Heart left ventricle (tissue), 16 donors: ENCODE results near the gene TMEFF2. TPM values are rescaled to one million over a fixed set of nuclear protein-coding genes. Genes with fewer than 3 reads are reported as not detected.

Experiments
- ATAC-seq, 4 donors: fragments of 200-7000 bp; cut with Tn5 transposase; one replicate each; pipeline ENCODE4 v1.9.1; 2020 to 2022; ENCODE audit warnings: moderate library complexity in 4 of 4, mild to moderate bottlenecking in 3 of 4, moderate number of reproducible peaks in 1 of 4
- DNase-seq, 5 donors: peaks; one replicate each; pipeline ENCODE4 v3.0.0-alpha.2; 2020
- H3K27ac ChIP-seq, 12 donors: fragments of 200-600 bp; sonication (generic) in 4 of 12; one replicate each; pipeline versions ENCODE4 v1.5.0 to v1.8.0; 2016 to 2022; ENCODE audit warnings: mild to moderate bottlenecking in 2 of 12
- H3K27me3 ChIP-seq, 9 donors: fragments of 200-600 bp; sonication (generic) in 2 of 9; one replicate each; pipeline versions ENCODE4 v1.5.1 to v1.8.0; 2016 to 2022; ENCODE audit warnings: mild to moderate bottlenecking in 3 of 9
- H3K36me3 ChIP-seq, 9 donors: fragments of 200-600 bp; sonication (generic) in 2 of 9; one replicate each; pipeline versions ENCODE4 v1.5.0 to v1.8.0; 2018 to 2022; ENCODE audit warnings: mild to moderate bottlenecking in 2 of 9
- H3K4me1 ChIP-seq, 12 donors: fragments of 200-600 bp; sonication (generic) in 4 of 12; one replicate each; pipeline versions ENCODE4 v1.5.0 to v1.8.0; 2016 to 2022; ENCODE audit warnings: mild to moderate bottlenecking in 3 of 12
- H3K4me3 ChIP-seq, 12 donors: fragments of 200-600 bp; sonication (generic) in 4 of 12; one replicate each; pipeline versions ENCODE4 v1.5.0 to v1.8.0; 2017 to 2022; ENCODE audit warnings: mild to moderate bottlenecking in 9 of 12, moderate library complexity in 4 of 12
- H3K9me3 ChIP-seq, 12 donors: fragments of 200-600 bp; sonication (generic) in 4 of 12; one replicate each; pipeline versions ENCODE4 v1.5.0 to v1.8.0; 2016 to 2022; ENCODE audit warnings: mild to moderate bottlenecking in 1 of 12
- POLR2A ChIP-seq, 2 donors: fragments of 450-650 bp; IDR thresholded peaks; one replicate each; pipeline ENCODE4 v1.6.1; 2017; ENCODE audit warnings: antibody characterized with exemption in 2 of 2, mild to moderate bottlenecking in 2 of 2, moderate library complexity in 2 of 2
- WGBS, 4 donors: extraction: QIAGEN DNeasy Blood & Tissue Kit in 2 of 4; methylation state at CpG; one replicate each; pipeline versions ENCODE4 v1.1.5 to v1.1.7; 2013 to 2018; 5-methylcytosine and 5-hydroxymethylcytosine counted together
- intact Hi-C, 10 donors: fragments of 100-400 bp; cut with DNase I; formaldehyde crosslinking; loops; one replicate each; pipeline versions ENCODE4 v1.11.1 to v1.14.2; 2022
- polyA plus RNA-seq, 2 donors: library from polyadenylated mRNA; stranded (reverse); fragments of 200-250 nt; gene quantifications; one replicate each; pipeline ENCODE4 v1.2.3, GENCODE V29; 2013
- total RNA-seq, 9 donors: library from RNA; depleted of rRNA in 2 of 9; stranded (reverse); fragments of >200 nt in 2 of 9; fragmentation: NEBNext Ultra II Directional in 3 of 9; extraction: Animal tissue kit (Norgen Biotek cat#: 25700) in 3 of 9; gene quantifications; one replicate each; pipeline versions ENCODE4 v1.1.0 to v1.2.4, GENCODE V29; 2016 to 2023
- TF ChIP-seq, protein P1 (sequence below), 12 donors: fragments of 200-600 bp; sonication (generic) in 4 of 12; IDR thresholded peaks; one replicate each; pipeline versions ENCODE4 v1.5.0 to v1.8.0; 2018 to 2022; ENCODE audit warnings: antibody characterized with exemption in 12 of 12, mild to moderate bottlenecking in 5 of 12
- donor health status: ischemic (EF 13 %, LVEDD 7.1; RV severe dilation, severe dysfunction).
- donor health status: healthy with polysubstance abuse.
- donor health status: DM: no; HTN: yes; CAD: no.
- donor health status: DM: no; HTN: no; CAD: no.
- donor health status: ischemic (EF 25% LVEDD 6.9; RV normal size, moderate dysfunction).
- donor health status: ischemic (EF 25% LVEDD 5.7; RV mildly dilated, moderate dysfunction).
- donor health status: healthy.
- donor health status: DM: yes; HTN: yes; CAD: no.
- donor health status: ischemic (EF 35%, LVEDD 5.7; RV mildly dilated, moderate dysfunction).
- donor health status: nonischemic (EF 11% LVEDD 7.7; RV severe dilation, severe dysfunction).
- donor health status: DM: yes; HTN: yes; CAD: no.
- donor health status: PGD.
- donor health status: ischemic (EF 29% LVEDD 5.4; RV normal size, mild dysfunction).
- donor health status: nonischemic (EF 23%, LVEDD 6.1; RV moderate dilation, normal function).

Gene TMEFF2
- total and polyA plus RNA-seq, 11 donors, result 0.08 to 0.44 (median 0.23) TPM; not detected in 7

DNA sequence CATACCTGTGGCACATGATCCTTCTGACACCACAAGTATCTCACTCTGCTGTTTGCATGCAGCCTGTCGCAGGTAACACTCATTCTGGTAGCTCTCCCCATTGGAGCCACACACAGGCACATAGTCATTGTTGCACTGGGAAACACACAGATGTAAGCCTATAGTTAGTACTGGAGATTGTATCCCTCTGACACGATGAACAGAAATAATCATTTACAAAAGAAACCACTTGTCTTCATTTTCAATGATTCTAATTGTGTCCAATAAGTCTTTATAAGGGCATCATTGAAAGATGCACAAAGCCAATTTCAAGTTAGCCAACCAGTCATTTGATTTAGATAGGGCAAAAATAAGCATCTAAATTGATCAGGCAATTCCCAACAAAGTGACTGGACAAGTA, 10.4 kb downstream of the TMEFF2 start:
- Histone ChIP-seq H3K4me3 (no peak overlapping the region), H3K4me1 (no peaks in the 10 kb centered on the region), H3K9me3 (no peaks in the 10 kb centered on the region), H3K27ac (no peak overlapping the region), H3K27me3 (peaks cover 0 to 22% (median 3%) of the 10 kb centered on the region in 9 donors), H3K36me3 (no peaks in the 10 kb centered on the region)
- ATAC-seq (no peak), DNase-seq (no peak)
- TF ChIP-seq, protein P1, sequence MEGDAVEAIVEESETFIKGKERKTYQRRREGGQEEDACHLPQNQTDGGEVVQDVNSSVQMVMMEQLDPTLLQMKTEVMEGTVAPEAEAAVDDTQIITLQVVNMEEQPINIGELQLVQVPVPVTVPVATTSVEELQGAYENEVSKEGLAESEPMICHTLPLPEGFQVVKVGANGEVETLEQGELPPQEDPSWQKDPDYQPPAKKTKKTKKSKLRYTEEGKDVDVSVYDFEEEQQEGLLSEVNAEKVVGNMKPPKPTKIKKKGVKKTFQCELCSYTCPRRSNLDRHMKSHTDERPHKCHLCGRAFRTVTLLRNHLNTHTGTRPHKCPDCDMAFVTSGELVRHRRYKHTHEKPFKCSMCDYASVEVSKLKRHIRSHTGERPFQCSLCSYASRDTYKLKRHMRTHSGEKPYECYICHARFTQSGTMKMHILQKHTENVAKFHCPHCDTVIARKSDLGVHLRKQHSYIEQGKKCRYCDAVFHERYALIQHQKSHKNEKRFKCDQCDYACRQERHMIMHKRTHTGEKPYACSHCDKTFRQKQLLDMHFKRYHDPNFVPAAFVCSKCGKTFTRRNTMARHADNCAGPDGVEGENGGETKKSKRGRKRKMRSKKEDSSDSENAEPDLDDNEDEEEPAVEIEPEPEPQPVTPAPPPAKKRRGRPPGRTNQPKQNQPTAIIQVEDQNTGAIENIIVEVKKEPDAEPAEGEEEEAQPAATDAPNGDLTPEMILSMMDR (IDR thresholded peaks at IDR 0.05), result no peak
- TF ChIP-seq POLR2A (IDR thresholded peaks at IDR 0.05), result no peak
- WGBS, 4 donors, result 89 to 96% (median 91%) methylated on average over 2 of the region's 2 CpGs
- intact Hi-C loops, result no loop called here

DNA sequence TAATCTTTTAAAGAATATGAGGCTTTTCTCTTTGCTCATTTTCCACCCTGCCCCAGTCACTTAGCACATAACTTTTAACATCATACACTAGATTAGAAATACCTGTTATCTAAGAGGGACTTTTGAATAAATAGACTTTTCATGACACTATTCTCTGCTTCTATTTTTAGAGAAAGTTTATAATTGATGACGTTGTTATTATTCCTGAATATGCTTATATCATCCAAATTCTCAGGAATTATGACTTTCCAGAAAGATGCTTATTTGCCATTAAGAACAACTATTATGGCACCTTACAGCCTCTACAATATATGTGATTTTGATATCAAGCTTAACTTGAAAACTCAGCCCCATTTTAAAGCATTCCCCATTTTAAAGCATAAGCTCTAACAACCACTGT, 11.4 kb downstream of the TMEFF2 start:
- no peak for TF ChIP-seq POLR2A (IDR thresholded peaks at IDR 0.05)
- TF ChIP-seq, protein P1 (IDR thresholded peaks at IDR 0.05), result no peak
- H3K4me1 ChIP-seq, result no peaks in the 10 kb centered on the region
- no peak overlapping the region for H3K4me3 ChIP-seq
- H3K27me3 ChIP-seq, result peaks cover 0 to 20% (median 3%) of the 10 kb centered on the region in 9 donors
- H3K9me3 ChIP-seq, result no peaks in the 10 kb centered on the region
- no peak overlapping the region for H3K27ac ChIP-seq
- no peak for ATAC-seq
- intact Hi-C loops, result no loop called here
- no peak for DNase-seq
- no peaks in the 10 kb centered on the region for H3K36me3 ChIP-seq
- WGBS, 4 donors, result 75 to 83% (median 79%) methylated on average over 1 of the region's 1 CpG

DNA sequence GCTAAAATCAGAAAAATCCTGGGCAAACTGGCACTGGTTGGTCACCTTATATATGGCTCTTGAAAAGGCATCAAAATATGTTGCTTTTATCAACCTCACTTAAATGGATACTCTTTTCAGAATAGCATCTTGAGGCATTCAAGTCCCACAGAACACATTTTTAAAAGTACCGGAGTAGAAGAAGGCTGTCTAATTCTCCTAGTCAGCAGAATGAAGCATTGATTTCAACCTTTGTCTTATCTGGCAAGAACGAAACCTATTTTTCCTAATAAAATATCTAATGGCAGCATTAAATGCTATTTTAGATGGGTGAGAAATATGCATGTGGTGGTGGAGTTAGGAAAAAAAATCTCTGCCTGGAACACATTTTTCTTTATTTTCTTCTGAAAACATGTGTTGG, 27.8 kb downstream of the TMEFF2 start:
- no peaks in the 10 kb centered on the region for H3K9me3 ChIP-seq
- DNase-seq, result no peak
- intact Hi-C loops, result loop anchor here in 3 of 10 donors (10.0 kb wide), 1 partner anchor 612 kb away; no protein-coding TSS in a partner anchor
- H3K27me3 ChIP-seq, result peaks cover 0 to 4% (median 0%) of the 10 kb centered on the region in 9 donors
- 50 to 99% (median 63%) methylated on average over 2 of the region's 2 CpGs for WGBS, 4 donors
- no peak for ATAC-seq
- no peak overlapping the region for H3K27ac ChIP-seq
- H3K4me3 ChIP-seq, result no peak overlapping the region
- no peaks in the 10 kb centered on the region for H3K36me3 ChIP-seq
- peaks cover 0 to 4% (median 0%) of the 10 kb centered on the region in 12 donors for H3K4me1 ChIP-seq
- TF ChIP-seq, protein P1 (IDR thresholded peaks at IDR 0.05), result no peak
- no peak for TF ChIP-seq POLR2A (IDR thresholded peaks at IDR 0.05)

DNA sequence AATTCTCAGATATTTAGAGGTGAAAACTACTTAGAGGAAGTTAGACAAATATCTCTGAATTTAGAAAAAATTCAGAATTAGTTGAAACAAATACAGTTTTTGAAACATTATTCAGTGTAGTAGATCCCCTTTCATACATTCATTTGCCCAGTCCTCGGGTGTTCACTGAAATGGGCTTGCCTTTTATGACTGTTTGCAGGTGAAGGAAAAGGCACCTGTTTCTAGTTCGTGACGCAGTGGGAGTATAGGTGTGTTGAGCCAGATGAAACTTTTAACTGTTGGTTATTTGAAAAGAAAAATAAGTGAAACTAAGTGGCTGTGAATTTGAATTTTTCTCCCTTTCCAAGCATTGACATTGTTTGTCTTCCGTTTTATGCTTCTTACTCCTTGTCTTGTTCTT, 28.9 kb downstream of the TMEFF2 start:
- Histone ChIP-seq H3K27ac (no peak overlapping the region), H3K4me3 (no peak overlapping the region), H3K9me3 (no peaks in the 10 kb centered on the region), H3K27me3 (peaks cover 0 to 4% (median 0%) of the 10 kb centered on the region in 9 donors), H3K36me3 (no peaks in the 10 kb centered on the region), H3K4me1 (peaks cover 0 to 10% (median 0%) of the 10 kb centered on the region in 12 donors)
- WGBS, 4 donors, result 79 to 97% (median 89%) methylated on average over 4 of the region's 4 CpGs
- ATAC-seq (no peak), DNase-seq (no peak)
- intact Hi-C loops, result loop anchor here in 3 of 10 donors (10.0 kb wide), 1 partner anchor 611 kb away; no protein-coding TSS in a partner anchor
- TF ChIP-seq POLR2A (IDR thresholded peaks at IDR 0.05), result no peak
- TF ChIP-seq, protein P1 (IDR thresholded peaks at IDR 0.05), result no peak
